Measurements from ENCODE around the gene HSF5. TPM values are rescaled to one million over a fixed set of nuclear protein-coding genes. Genes with fewer than 3 reads are reported as not detected.

The HSF5 gene
- polyA plus RNA-seq, 1 donor: 0.07 TPM

GRCh38 chr17:58370716-58371115 is 117.5 kb downstream of the HSF5 start:
- Histone ChIP-seq H3K36me3 (ENCODE audit: control insufficient read depth, insufficient read depth, low read length) (peaks cover 20% of the 10 kb centered on the region), H3K4me3 (ENCODE audit: low read length) (no peak overlapping the region), H3K27ac (ENCODE audit: low read length) (peak overlapping the region; percentile 95), H3K9me3 (ENCODE audit: control insufficient read depth, low read depth, low read length) (no peaks in the 10 kb centered on the region), H3K27me3 (ENCODE audit: control insufficient read depth, insufficient read depth, low read length) (no peaks in the 10 kb centered on the region), H3K4me1 (ENCODE audit: control insufficient read depth, insufficient read depth, low read length) (peaks cover 68% of the 10 kb centered on the region)
- DNase-seq: no peak
- WGBS (ENCODE audit: insufficient coverage, low lambda C conversion rate): no CpG with 5 or more reads among the region's 9 CpGs

GRCh38 chr17:58370309-58370708 is 117.9 kb downstream of the HSF5 start:
- peaks cover 20% of the 10 kb centered on the region for H3K36me3 ChIP-seq (ENCODE audit: control insufficient read depth, insufficient read depth, low read length)
- H3K9me3 ChIP-seq (ENCODE audit: control insufficient read depth, low read depth, low read length): no peaks in the 10 kb centered on the region
- H3K4me3 ChIP-seq (ENCODE audit: low read length): no peak overlapping the region
- DNase-seq: no peak
- H3K4me1 ChIP-seq (ENCODE audit: control insufficient read depth, insufficient read depth, low read length): peaks cover 68% of the 10 kb centered on the region
- WGBS (ENCODE audit: insufficient coverage, low lambda C conversion rate): 100% methylated on average over 1 of the region's 5 CpGs
- no peaks in the 10 kb centered on the region for H3K27me3 ChIP-seq (ENCODE audit: control insufficient read depth, insufficient read depth, low read length)
- H3K27ac ChIP-seq (ENCODE audit: low read length): peak overlapping the region; percentile 95

Other genes starting within 250 kb of the HSF5 start
- gene LPO, start 249.8 kb downstream of the HSF5 start, polyA plus RNA-seq: 0.37 TPM
- 0.79 TPM for gene MPO, start 207.5 kb downstream of the HSF5 start, polyA plus RNA-seq
- 17.2 TPM for gene TSPOAP1, start 159.6 kb downstream of the HSF5 start, polyA plus RNA-seq
- gene SUPT4H1, start 136.2 kb downstream of the HSF5 start, polyA plus RNA-seq: 94.6 TPM
- gene RNF43, start 70.9 kb downstream of the HSF5 start, polyA plus RNA-seq: 29.9 TPM
- gene MTMR4, start 26.2 kb upstream of the HSF5 start, polyA plus RNA-seq: 70.3 TPM
- 0.33 TPM for gene TEX14, start 203.6 kb upstream of the HSF5 start, polyA plus RNA-seq
- gene RAD51C, start 204.2 kb upstream of the HSF5 start, polyA plus RNA-seq: 20.7 TPM